Measurements from ENCODE around the gene STT3B. TPM values are rescaled to one million over a fixed set of nuclear protein-coding genes. Genes with fewer than 3 reads are reported as not detected.

The STT3B gene
- total and polyA plus RNA-seq, 3 donors from 2014 or later = 140 to 231 (median 178) TPM

GRCh38 chr3:31648286-31648968 lies 115.7 kb downstream of the STT3B start:
- Histone ChIP-seq H3K4me1 (no peaks in the 10 kb centered on the region), H3K9me3 (no peaks in the 10 kb centered on the region), H3K36me3 (ENCODE audit: low read depth, missing control alignments) (no peaks in the 10 kb centered on the region), H3K27me3 (no peaks in the 10 kb centered on the region), H3K4me3 (no peak overlapping the region), H3K27ac (no peak overlapping the region)
- no peak for DNase-seq
- WGBS, 2 donors = 96 to 99% methylated on average over 4 of the region's 4 CpGs
- TF ChIP-seq, protein P1, sequence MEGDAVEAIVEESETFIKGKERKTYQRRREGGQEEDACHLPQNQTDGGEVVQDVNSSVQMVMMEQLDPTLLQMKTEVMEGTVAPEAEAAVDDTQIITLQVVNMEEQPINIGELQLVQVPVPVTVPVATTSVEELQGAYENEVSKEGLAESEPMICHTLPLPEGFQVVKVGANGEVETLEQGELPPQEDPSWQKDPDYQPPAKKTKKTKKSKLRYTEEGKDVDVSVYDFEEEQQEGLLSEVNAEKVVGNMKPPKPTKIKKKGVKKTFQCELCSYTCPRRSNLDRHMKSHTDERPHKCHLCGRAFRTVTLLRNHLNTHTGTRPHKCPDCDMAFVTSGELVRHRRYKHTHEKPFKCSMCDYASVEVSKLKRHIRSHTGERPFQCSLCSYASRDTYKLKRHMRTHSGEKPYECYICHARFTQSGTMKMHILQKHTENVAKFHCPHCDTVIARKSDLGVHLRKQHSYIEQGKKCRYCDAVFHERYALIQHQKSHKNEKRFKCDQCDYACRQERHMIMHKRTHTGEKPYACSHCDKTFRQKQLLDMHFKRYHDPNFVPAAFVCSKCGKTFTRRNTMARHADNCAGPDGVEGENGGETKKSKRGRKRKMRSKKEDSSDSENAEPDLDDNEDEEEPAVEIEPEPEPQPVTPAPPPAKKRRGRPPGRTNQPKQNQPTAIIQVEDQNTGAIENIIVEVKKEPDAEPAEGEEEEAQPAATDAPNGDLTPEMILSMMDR (IDR thresholded peaks at IDR 0.05) = no peak
- TF ChIP-seq POLR2A (IDR thresholded peaks at IDR 0.05) = no peak
- intact Hi-C loops (cut with DNase I; ENCODE audit: low total_unique reads) = no loop called here

DNA sequence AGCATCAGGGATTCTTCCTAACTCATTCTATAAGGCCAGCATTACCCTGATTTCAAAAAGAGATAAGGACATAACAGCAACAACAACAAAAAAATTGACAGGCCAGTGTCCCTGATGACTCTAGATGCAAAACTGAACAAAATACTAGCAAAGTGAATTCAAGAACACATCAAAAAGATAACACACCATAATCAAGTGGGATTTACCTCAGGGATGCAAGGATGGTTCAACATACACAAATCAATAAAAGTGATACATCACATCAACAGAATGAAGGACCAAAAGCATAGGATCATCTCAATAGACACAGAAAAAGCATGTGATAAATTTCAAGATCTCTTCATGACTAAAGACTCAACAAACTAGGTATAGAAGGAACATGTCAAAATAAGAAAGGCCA lies 119.6 kb downstream of the STT3B start:
- H3K36me3 ChIP-seq (ENCODE audit: low read depth, missing control alignments) = no peaks in the 10 kb centered on the region
- DNase-seq = no peak
- no peak overlapping the region for H3K27ac ChIP-seq
- no peak overlapping the region for H3K4me3 ChIP-seq
- H3K4me1 ChIP-seq = no peaks in the 10 kb centered on the region
- no peaks in the 10 kb centered on the region for H3K9me3 ChIP-seq
- intact Hi-C loops (cut with DNase I; ENCODE audit: low total_unique reads) = no loop called here
- TF ChIP-seq, protein P1 (IDR thresholded peaks at IDR 0.05) = no peak
- no peak for TF ChIP-seq POLR2A (IDR thresholded peaks at IDR 0.05)
- H3K27me3 ChIP-seq = no peaks in the 10 kb centered on the region

- TF ChIP-seq, protein P1 (IDR thresholded peaks at IDR 0.05) = no peak
- TF ChIP-seq POLR2A (IDR thresholded peaks at IDR 0.05) = no peak
- H3K27ac ChIP-seq = no peak overlapping the region
- no peaks in the 10 kb centered on the region for H3K4me1 ChIP-seq
- intact Hi-C loops (cut with DNase I; ENCODE audit: low total_unique reads) = no loop called here
- no peak overlapping the region for H3K4me3 ChIP-seq
- DNase-seq = no peak
- no peaks in the 10 kb centered on the region for H3K36me3 ChIP-seq (ENCODE audit: low read depth, missing control alignments)
- no peaks in the 10 kb centered on the region for H3K27me3 ChIP-seq
- 87 to 97% methylated on average over 1 of the region's 1 CpG for WGBS, 2 donors
- no peaks in the 10 kb centered on the region for H3K9me3 ChIP-seq
These were observed 120.7 kb downstream of the STT3B start for GRCh38 chr3:31653464-31653863.

- no peaks in the 10 kb centered on the region for H3K9me3 ChIP-seq
- H3K4me1 ChIP-seq = no peaks in the 10 kb centered on the region
- no peak for TF ChIP-seq POLR2A (IDR thresholded peaks at IDR 0.05)
- TF ChIP-seq, protein P1 (IDR thresholded peaks at IDR 0.05) = no peak
- no peaks in the 10 kb centered on the region for H3K36me3 ChIP-seq (ENCODE audit: low read depth, missing control alignments)
- no peaks in the 10 kb centered on the region for H3K27me3 ChIP-seq
- no peak overlapping the region for H3K27ac ChIP-seq
- intact Hi-C loops (cut with DNase I; ENCODE audit: low total_unique reads) = no loop called here
- no peak overlapping the region for H3K4me3 ChIP-seq
- no peak for DNase-seq
These were observed 122.3 kb downstream of the STT3B start for GRCh38 chr3:31654998-31655397.

DNA sequence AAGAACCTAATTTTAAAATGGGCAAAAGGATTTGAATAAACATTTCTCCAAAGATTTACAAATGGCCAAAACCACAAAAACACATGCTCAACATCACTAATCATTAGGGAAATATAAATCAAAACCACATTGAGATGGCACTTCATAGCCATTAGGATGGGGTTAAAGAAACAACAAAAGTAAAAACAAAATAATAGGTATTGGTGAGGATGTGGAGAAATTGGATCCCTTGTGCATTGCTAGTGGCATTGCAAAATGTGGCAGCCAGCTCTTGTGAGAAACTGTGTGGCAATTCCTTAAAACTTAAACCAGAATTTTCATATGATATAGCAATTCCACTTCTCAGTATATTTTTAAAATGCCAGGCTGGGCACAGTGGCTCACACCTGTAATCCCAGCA lies 126.5 kb downstream of the STT3B start:
- no peaks in the 10 kb centered on the region for H3K27me3 ChIP-seq
- TF ChIP-seq, protein P1 (IDR thresholded peaks at IDR 0.05) = no peak
- no peak for TF ChIP-seq POLR2A (IDR thresholded peaks at IDR 0.05)
- no peak for DNase-seq
- H3K4me1 ChIP-seq = no peaks in the 10 kb centered on the region
- H3K27ac ChIP-seq = no peak overlapping the region
- intact Hi-C loops (cut with DNase I; ENCODE audit: low total_unique reads) = no loop called here
- H3K9me3 ChIP-seq = no peaks in the 10 kb centered on the region
- no peak overlapping the region for H3K4me3 ChIP-seq
- H3K36me3 ChIP-seq (ENCODE audit: low read depth, missing control alignments) = no peaks in the 10 kb centered on the region
